Common myeloid progenitor, CD34-positive (primary cell): ENCODE data around the gene TFCP2L1.
"Not testable (repeated sequence)": the region's sequence is repeated elsewhere in the genome, so short reads cannot be mapped to it uniquely, and the experiment has no call there.

ENCODE experiments used
- CTCF ChIA-PET: fragments of 350-600 bp; sonication (Branson Sonifier 250); formaldehyde crosslinking; loops from one replicate; lab custom pipeline; 2021; ENCODE audit warnings: antibody characterized with exemption; lab: Charles Lee
- POLR2A ChIA-PET: fragments of 350-600 bp; sonication (Branson Sonifier 250); formaldehyde crosslinking; loops from one replicate; lab custom pipeline; 2021; ENCODE audit warnings: antibody characterized with exemption; lab: Charles Lee
- DNase-seq, 3 donors: peaks; one replicate each; pipeline versions ENCODE4 v3.0.0 to v3.0.0-alpha.2; 2013
- H3K27ac ChIP-seq, 2 experiments: 1 replicate in 1 of 2; 2 replicates in 1 of 2; pipeline ENCODE4 v1.7.0; 2013; ENCODE audit warnings: inconsistent platforms in 2 of 2, low read length in 2 of 2, mild to moderate bottlenecking in 2 of 2, low read depth in 1 of 2, moderate library complexity in 1 of 2; ENCODE audit not compliant: severe bottlenecking in 2 of 2, insufficient read depth in 1 of 2, poor library complexity in 1 of 2
- H3K27me3 ChIP-seq, 5 experiments: replicated peaks in 2 of 5; 1 replicate in 3 of 5; 2 replicates in 2 of 5; pipeline versions ENCODE4 v1.6.1 to v1.7.0; 2013; ENCODE audit warnings: low read length in 4 of 5, mild to moderate bottlenecking in 2 of 5, moderate library complexity in 2 of 5, inconsistent platforms in 1 of 5; ENCODE audit not compliant: insufficient read depth in 5 of 5, control insufficient read depth in 4 of 5
- H3K36me3 ChIP-seq, 4 experiments: 1 replicate in 2 of 4; 2 replicates in 2 of 4; pipeline versions ENCODE4 v1.6.1 to v1.7.0; 2013; ENCODE audit warnings: low read length in 3 of 4, control low read depth in 1 of 4, mild to moderate bottlenecking in 1 of 4; ENCODE audit not compliant: control insufficient read depth in 4 of 4, insufficient read depth in 4 of 4
- H3K4me1 ChIP-seq, 4 experiments: 1 replicate in 3 of 4; 2 replicates in 1 of 4; pipeline versions ENCODE4 v1.6.1 to v1.7.1; 2013; ENCODE audit warnings: low read length in 3 of 4, mild to moderate bottlenecking in 3 of 4, control low read depth in 1 of 4, inconsistent platforms in 1 of 4, moderate library complexity in 1 of 4; ENCODE audit not compliant: control insufficient read depth in 4 of 4, insufficient read depth in 4 of 4; ENCODE audit errors: control extremely low read depth in 1 of 4
- H3K4me3 ChIP-seq, 7 experiments: 1 replicate in 4 of 7; 2 replicates in 3 of 7; pipeline versions ENCODE4 v1.5.1 to v1.7.0; 2013; ENCODE audit warnings: mild to moderate bottlenecking in 7 of 7, low read length in 6 of 7, moderate library complexity in 6 of 7, inconsistent platforms in 2 of 7, low read depth in 2 of 7, control low read depth in 1 of 7; ENCODE audit not compliant: insufficient read depth in 4 of 7, control insufficient read depth in 1 of 7; ENCODE audit errors: extremely low read depth in 1 of 7
- H3K9me3 ChIP-seq, 5 experiments: 1 replicate in 4 of 5; 2 replicates in 1 of 5; pipeline versions ENCODE4 v1.6.1 to v1.7.1; 2013; ENCODE audit warnings: low read length in 4 of 5, mild to moderate bottlenecking in 2 of 5, inconsistent platforms in 1 of 5, low read depth in 1 of 5, moderate library complexity in 1 of 5; ENCODE audit not compliant: control insufficient read depth in 4 of 5, insufficient read depth in 2 of 5; ENCODE audit errors: control extremely low read depth in 1 of 5
- WGBS: methylation state at CpG from one replicate; pipeline ENCODE4 v1.1.5; 2013; ENCODE audit not compliant: insufficient coverage; 5-methylcytosine and 5-hydroxymethylcytosine counted together

TFCP2L1 gene

DNA sequence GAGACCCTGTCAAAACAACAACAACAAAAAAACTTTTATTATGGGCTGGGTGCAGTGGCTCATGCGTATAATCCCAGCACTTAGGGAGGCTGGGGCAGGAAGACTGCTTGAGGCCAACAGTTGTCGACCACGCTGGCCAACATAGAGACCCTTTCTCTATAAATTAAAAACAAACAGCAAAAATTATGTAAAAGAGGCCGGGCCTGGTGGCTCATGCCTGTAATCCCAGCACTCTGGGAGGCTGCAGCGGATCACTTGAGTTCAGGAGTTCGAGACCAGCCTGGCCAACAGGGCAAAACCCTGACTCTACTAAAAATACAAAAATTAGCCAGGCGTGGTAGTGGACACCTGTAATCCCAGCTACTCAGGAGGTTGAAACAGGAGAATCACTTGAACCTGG lies 15.6 kb downstream of the TFCP2L1 start:
- H3K9me3 ChIP-seq, H3K4me1 ChIP-seq, H3K27ac ChIP-seq, DNase-seq, CTCF ChIA-PET, H3K4me3 ChIP-seq, POLR2A ChIA-PET, H3K27me3 ChIP-seq, H3K36me3 ChIP-seq: not testable (repeated sequence)
- 97% methylated on average over 5 of the region's 7 CpGs for WGBS

- CTCF ChIA-PET: interaction anchor here (0.6 kb wide), 1 partner anchor 36 kb away, joined by 3 read pairs; no protein-coding TSS in a partner anchor
- H3K27me3 ChIP-seq: peaks cover 0 to under 1% (median 0%) of the 10 kb centered on the region in 5 experiments
These were observed 18.4 kb downstream of the TFCP2L1 start for GRCh38 chr2:121266543-121267106.

GRCh38 chr2:121263996-121264715 lies 20.8 kb downstream of the TFCP2L1 start:
- WGBS: 100% methylated on average over 8 of the region's 9 CpGs
- DNase-seq: no peak
- POLR2A ChIA-PET: interaction anchor here (0.6 kb wide), 1 partner anchor 65 kb away, joined by 3 read pairs; no protein-coding TSS in a partner anchor
- Histone ChIP-seq H3K4me1 (no peaks in the 10 kb centered on the region), H3K9me3 (no peaks in the 10 kb centered on the region), H3K27me3 (peaks cover 0 to 2% (median 0%) of the 10 kb centered on the region in 5 experiments), H3K4me3 (no peak overlapping the region), H3K36me3 (no peaks in the 10 kb centered on the region), H3K27ac (no peak overlapping the region)
- CTCF ChIA-PET: no interaction called here

More at GRCh38 chr2:121266543-121267106, 18.4 kb downstream of the TFCP2L1 start:
- no peak for DNase-seq
- POLR2A ChIA-PET: no interaction called here
- H3K27ac ChIP-seq: no peak overlapping the region
- H3K9me3 ChIP-seq: no peaks in the 10 kb centered on the region
- no peak overlapping the region for H3K4me3 ChIP-seq
- H3K4me1 ChIP-seq: peaks cover 0 to 2% (median 0%) of the 10 kb centered on the region in 4 experiments
- WGBS: 89% methylated on average over 5 of the region's 6 CpGs
- no peaks in the 10 kb centered on the region for H3K36me3 ChIP-seq

GRCh38 chr2:121260370-121261154 lies 24.4 kb downstream of the TFCP2L1 start:
- ChIA-PET CTCF (interaction anchor here (1.4 kb wide), 1 partner anchor 95 kb away, joined by 3 read pairs; no protein-coding TSS in a partner anchor), POLR2A (no interaction called here)
- H3K36me3 ChIP-seq: no peaks in the 10 kb centered on the region
- H3K27me3 ChIP-seq: peaks cover 0 to 2% (median 0%) of the 10 kb centered on the region in 5 experiments
- no peak for DNase-seq
- H3K9me3 ChIP-seq: no peaks in the 10 kb centered on the region
- no peak overlapping the region for H3K27ac ChIP-seq
- peaks cover 0 to 19% (median 16%) of the 10 kb centered on the region in 4 experiments for H3K4me1 ChIP-seq
- WGBS: 97% methylated on average over 10 of the region's 12 CpGs
- no peak overlapping the region for H3K4me3 ChIP-seq

DNA sequence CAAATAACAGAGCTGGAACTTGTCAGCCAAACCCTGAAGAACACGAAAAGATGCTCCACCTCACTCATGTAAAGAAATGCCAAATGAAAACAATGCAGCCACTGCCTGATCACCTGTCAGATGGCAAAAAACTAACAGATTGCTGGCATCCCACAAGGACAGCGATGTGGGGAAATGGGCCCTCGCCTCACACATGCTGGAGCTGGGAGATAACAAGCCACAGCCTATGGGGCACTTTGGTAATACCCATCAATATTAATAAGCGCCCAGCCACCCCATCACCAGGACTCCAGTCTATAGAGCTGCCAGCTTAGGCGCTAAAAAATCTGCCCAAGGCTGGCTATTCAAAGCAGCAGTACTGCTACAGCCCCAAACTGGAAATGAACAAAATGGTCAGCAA lies 27.0 kb downstream of the TFCP2L1 start:
- CTCF ChIA-PET: interaction anchor here (1.0 kb wide), 1 partner anchor 8 kb away, joined by 3 read pairs; no protein-coding TSS in a partner anchor
- Histone ChIP-seq H3K4me3 (peak overlapping the region in 1 of 7 experiments; percentile 17), H3K27ac (no peak overlapping the region), H3K4me1 (peaks cover 0 to 19% (median 16%) of the 10 kb centered on the region in 4 experiments), H3K9me3 (no peaks in the 10 kb centered on the region), H3K27me3 (peaks cover 0 to 2% (median 0%) of the 10 kb centered on the region in 5 experiments), H3K36me3 (no peaks in the 10 kb centered on the region)
- WGBS: 27% methylated on average over 3 of the region's 5 CpGs
- POLR2A ChIA-PET: no interaction called here
- DNase-seq: peak; percentile 14 to 71 (median 56)

DNA sequence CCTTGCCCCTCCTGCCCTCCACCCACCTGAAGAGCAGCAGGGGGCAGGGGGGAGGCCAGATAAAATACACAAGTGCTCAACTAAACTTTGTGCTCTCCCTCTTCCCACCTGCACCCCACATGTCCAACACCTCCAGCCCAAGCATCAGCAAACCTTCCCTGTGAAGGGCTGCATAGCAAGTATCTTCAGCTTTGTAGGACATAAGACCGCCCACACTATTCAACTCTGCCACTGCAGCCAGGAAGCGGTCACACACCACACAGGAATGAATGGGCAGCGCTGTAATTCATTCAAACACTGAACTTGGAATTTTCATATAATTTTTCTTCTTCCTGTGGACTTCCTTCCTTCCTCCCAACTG lies 27.5 kb downstream of the TFCP2L1 start:
- Histone ChIP-seq H3K9me3 (no peaks in the 10 kb centered on the region), H3K4me3 (peak overlapping the region in 2 of 7 experiments; percentile 17 to 45), H3K27me3 (peaks cover 0 to 2% (median 0%) of the 10 kb centered on the region in 5 experiments), H3K27ac (no peak overlapping the region), H3K36me3 (no peaks in the 10 kb centered on the region), H3K4me1 (peaks cover 0 to 19% (median 16%) of the 10 kb centered on the region in 4 experiments)
- DNase-seq: peak; percentile 9 to 81 (median 70)
- 0% methylated on average over 3 of the region's 3 CpGs for WGBS
- ChIA-PET CTCF (interaction anchor here (1.0 kb wide), 1 partner anchor 8 kb away, joined by 3 read pairs; no protein-coding TSS in a partner anchor), POLR2A (interaction anchor here (0.6 to 1.0 kb wide), 2 partner anchors 47 to 142 kb away, joined by 3 read pairs; no protein-coding TSS in a partner anchor)
